ENCODE measurements around the gene SHROOM1. TPM values are rescaled to one million over a fixed set of nuclear protein-coding genes. Genes with fewer than 3 reads are reported as not detected.
A peak's percentile ranks its signal among the peaks of the same experiment; 100 is the strongest.

The SHROOM1 gene
- total and polyA plus RNA-seq, 9 of the 15 experiments (the other 6 are each of a cell fraction or from before 2014, with no cell fraction given) = 0.44 to 26.5 (median 11.9) TPM

DNA sequence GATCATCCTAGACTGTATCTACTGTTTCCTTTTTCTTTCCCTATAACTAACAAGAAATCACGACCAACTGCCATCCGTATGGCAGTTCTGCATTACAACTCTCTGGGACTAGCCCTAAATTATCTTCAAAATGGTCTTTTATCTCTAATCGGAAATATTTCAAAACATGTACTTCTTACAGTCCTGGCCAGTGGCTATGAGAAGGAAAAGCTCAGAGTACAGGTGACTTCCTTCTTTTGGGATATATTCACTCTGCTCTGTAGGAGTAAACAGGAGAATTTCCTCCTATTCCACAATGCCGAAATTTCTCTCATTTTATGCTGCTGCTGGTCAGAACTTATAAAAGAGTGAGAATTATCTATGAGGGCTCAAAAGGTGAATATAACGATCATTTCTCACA lies 51.6 kb downstream of the SHROOM1 start:
- Histone ChIP-seq H3K9me3 (replicated peaks; ENCODE audit: control insufficient read depth, insufficient read depth, low read depth, low read length) (no peaks in the 10 kb centered on the region), H3K9ac (ENCODE audit: insufficient read depth in 1 of 2, low read depth in 2 of 2, low read length in 2 of 2) (peak overlapping the region in 1 of 2 experiments; percentile 81; a peak in 2 of 4 replicates), H3K79me2 (ENCODE audit: control insufficient read depth, insufficient read depth, low read length) (peaks cover 45% of the 10 kb centered on the region), H4K20me1 (replicated peaks; ENCODE audit: control insufficient read depth, insufficient read depth, low read length) (no peaks in the 10 kb centered on the region; the same call in 1 of the 2 replicates), H3K36me3 (ENCODE audit: control insufficient read depth, insufficient read depth, low read length) (peaks cover 8% of the 10 kb centered on the region; the same call in 1 of the 3 replicates), H3K4me1 (replicated peaks in 1 of 2; ENCODE audit: control insufficient read depth in 2 of 2, insufficient read depth in 2 of 2, low read length in 2 of 2) (peaks cover 39 to 52% of the 10 kb centered on the region in 2 experiments), H3K9me1 (ENCODE audit: control insufficient read depth, insufficient read depth, low read length) (no peaks in the 10 kb centered on the region), H3K27me3 (ENCODE audit: control insufficient read depth in 2 of 2, insufficient read depth in 2 of 2, low read length in 2 of 2) (no peaks in the 10 kb centered on the region), H3K4me3 (no peak overlapping the region), H3K27ac (ENCODE audit: extremely low read depth, low read depth, low read length) (peak overlapping the region; percentile 79; the same call in 2 of the 3 replicates), H3K4me2 (ENCODE audit: insufficient read depth, low read length) (peak overlapping the region; percentile 84), H2AFZ (ENCODE audit: low read depth, low read length) (peak overlapping the region; percentile 84)
- intact Hi-C loops (cut with micrococcal nuclease) (loop anchor here (2.0 kb wide), 1 partner anchor 42 kb away; no protein-coding TSS in a partner anchor), in situ Hi-C loops (cut with MboI) (no loop called here)
- no TSS peak for BruUV-seq (replicated peaks)
- TF ChIP-seq CTBP1 (IDR thresholded peaks at IDR 0.05; ENCODE audit: borderline replicate concordance) (0 out of 2 replicates have a peak, but pooled peaks have one; percentile 24), FOXK2 (conservative IDR thresholded peaks at IDR 0.05 in 1 of 2, IDR thresholded peaks at IDR 0.05 in 1 of 2; ENCODE audit: low read depth in 2 of 2) (0 out of 4 replicates have a peak, but pooled peaks of 1 of the 2 experiments have one; percentile 28), SPI1 (IDR thresholded peaks at IDR 0.05; ENCODE audit: borderline replicate concordance, low read depth, low read length) (peak; percentile 54; the same call in 1 of the 2 replicates), MTA1 (IDR thresholded peaks at IDR 0.05; ENCODE audit: borderline replicate concordance) (no peak)
- TF ChIP-seq, protein P1, sequence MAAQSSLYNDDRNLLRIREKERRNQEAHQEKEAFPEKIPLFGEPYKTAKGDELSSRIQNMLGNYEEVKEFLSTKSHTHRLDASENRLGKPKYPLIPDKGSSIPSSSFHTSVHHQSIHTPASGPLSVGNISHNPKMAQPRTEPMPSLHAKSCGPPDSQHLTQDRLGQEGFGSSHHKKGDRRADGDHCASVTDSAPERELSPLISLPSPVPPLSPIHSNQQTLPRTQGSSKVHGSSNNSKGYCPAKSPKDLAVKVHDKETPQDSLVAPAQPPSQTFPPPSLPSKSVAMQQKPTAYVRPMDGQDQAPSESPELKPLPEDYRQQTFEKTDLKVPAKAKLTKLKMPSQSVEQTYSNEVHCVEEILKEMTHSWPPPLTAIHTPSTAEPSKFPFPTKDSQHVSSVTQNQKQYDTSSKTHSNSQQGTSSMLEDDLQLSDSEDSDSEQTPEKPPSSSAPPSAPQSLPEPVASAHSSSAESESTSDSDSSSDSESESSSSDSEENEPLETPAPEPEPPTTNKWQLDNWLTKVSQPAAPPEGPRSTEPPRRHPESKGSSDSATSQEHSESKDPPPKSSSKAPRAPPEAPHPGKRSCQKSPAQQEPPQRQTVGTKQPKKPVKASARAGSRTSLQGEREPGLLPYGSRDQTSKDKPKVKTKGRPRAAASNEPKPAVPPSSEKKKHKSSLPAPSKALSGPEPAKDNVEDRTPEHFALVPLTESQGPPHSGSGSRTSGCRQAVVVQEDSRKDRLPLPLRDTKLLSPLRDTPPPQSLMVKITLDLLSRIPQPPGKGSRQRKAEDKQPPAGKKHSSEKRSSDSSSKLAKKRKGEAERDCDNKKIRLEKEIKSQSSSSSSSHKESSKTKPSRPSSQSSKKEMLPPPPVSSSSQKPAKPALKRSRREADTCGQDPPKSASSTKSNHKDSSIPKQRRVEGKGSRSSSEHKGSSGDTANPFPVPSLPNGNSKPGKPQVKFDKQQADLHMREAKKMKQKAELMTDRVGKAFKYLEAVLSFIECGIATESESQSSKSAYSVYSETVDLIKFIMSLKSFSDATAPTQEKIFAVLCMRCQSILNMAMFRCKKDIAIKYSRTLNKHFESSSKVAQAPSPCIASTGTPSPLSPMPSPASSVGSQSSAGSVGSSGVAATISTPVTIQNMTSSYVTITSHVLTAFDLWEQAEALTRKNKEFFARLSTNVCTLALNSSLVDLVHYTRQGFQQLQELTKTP (IDR thresholded peaks at IDR 0.05; ENCODE audit: low read depth in 1 of 2, partially characterized antibody in 2 of 2) = peak in 1 of 2 experiments; percentile 29
- POLR2A ChIA-PET = interaction anchor here (1.0 to 1.4 kb wide), 6 partner anchors 9 to 118 kb away, joined by 3 to 5 read pairs (median 4); no protein-coding TSS in a partner anchor
- CTCF ChIA-PET (ENCODE audit: low intra/inter-chr PET ratio) = no interaction called here
- WGBS (ENCODE audit: insufficient coverage, low coverage, missing lambda C conversion rate) = 12% methylated on average over 5 of the region's 5 CpGs
- DNase-seq (ENCODE audit: extremely low read depth in 1 of 4, low spot score in 3 of 4) = no peak
- FAIRE-seq = peak; percentile 6
- no peak for ATAC-seq

Data from K562 (cell line).